Esophagus (tissue), 2 donors: Measurements from ENCODE around the gene HACE1. TPM values are rescaled to one million over a fixed set of nuclear protein-coding genes. Genes with fewer than 3 reads are reported as not detected.
"Not testable (repeated sequence)": the region's sequence is repeated elsewhere in the genome, so short reads cannot be mapped to it uniquely, and the experiment has no call there.

Experiments used
- H3K27ac ChIP-seq, 2 donors: one replicate each; pipeline ENCODE4 v1.5.1; 2013; ENCODE audit warnings: low read depth in 2 of 2, mild to moderate bottlenecking in 2 of 2, inconsistent platforms in 1 of 2, low read length in 1 of 2, moderate library complexity in 1 of 2
- H3K27me3 ChIP-seq, 2 donors: one replicate each; pipeline ENCODE4 v1.6.1; 2013; ENCODE audit warnings: low read length in 2 of 2, control low read depth in 1 of 2, mild to moderate bottlenecking in 1 of 2; ENCODE audit not compliant: insufficient read depth in 2 of 2, control insufficient read depth in 1 of 2
- H3K36me3 ChIP-seq, 2 donors: one replicate each; pipeline ENCODE4 v1.6.1; 2013; ENCODE audit warnings: low read length in 1 of 2; ENCODE audit not compliant: control insufficient read depth in 2 of 2, insufficient read depth in 2 of 2
- H3K4me1 ChIP-seq, 2 donors: one replicate each; pipeline ENCODE4 v1.6.1; 2013; ENCODE audit warnings: low read length in 1 of 2; ENCODE audit not compliant: control insufficient read depth in 2 of 2, insufficient read depth in 2 of 2
- H3K4me3 ChIP-seq, 2 donors: one replicate each; pipeline ENCODE4 v1.5.1; 2013; ENCODE audit warnings: low read length in 2 of 2, mild to moderate bottlenecking in 2 of 2, low read depth in 1 of 2, moderate library complexity in 1 of 2
- H3K9me3 ChIP-seq, 2 donors: one replicate each; pipeline ENCODE4 v1.6.1; 2013; ENCODE audit warnings: mild to moderate bottlenecking in 2 of 2, low read depth in 1 of 2, low read length in 1 of 2, moderate library complexity in 1 of 2; ENCODE audit not compliant: control insufficient read depth in 2 of 2, insufficient read depth in 1 of 2
- WGBS, 2 donors: extraction: QIAGEN DNeasy Blood & Tissue Kit; methylation state at CpG; one replicate each; pipeline ENCODE4 v1.1.7; 2013; 5-methylcytosine and 5-hydroxymethylcytosine counted together
- polyA plus RNA-seq, 2 donors: library from polyadenylated mRNA; stranded (reverse); fragments of 200-250 nt; gene quantifications; one replicate each; pipeline ENCODE4 v1.2.3, GENCODE V29; 2013
- donor health status: healthy with polysubstance abuse.
- donor health status: Bipolar disorder and iron deficiency.

HACE1 gene, protein sequence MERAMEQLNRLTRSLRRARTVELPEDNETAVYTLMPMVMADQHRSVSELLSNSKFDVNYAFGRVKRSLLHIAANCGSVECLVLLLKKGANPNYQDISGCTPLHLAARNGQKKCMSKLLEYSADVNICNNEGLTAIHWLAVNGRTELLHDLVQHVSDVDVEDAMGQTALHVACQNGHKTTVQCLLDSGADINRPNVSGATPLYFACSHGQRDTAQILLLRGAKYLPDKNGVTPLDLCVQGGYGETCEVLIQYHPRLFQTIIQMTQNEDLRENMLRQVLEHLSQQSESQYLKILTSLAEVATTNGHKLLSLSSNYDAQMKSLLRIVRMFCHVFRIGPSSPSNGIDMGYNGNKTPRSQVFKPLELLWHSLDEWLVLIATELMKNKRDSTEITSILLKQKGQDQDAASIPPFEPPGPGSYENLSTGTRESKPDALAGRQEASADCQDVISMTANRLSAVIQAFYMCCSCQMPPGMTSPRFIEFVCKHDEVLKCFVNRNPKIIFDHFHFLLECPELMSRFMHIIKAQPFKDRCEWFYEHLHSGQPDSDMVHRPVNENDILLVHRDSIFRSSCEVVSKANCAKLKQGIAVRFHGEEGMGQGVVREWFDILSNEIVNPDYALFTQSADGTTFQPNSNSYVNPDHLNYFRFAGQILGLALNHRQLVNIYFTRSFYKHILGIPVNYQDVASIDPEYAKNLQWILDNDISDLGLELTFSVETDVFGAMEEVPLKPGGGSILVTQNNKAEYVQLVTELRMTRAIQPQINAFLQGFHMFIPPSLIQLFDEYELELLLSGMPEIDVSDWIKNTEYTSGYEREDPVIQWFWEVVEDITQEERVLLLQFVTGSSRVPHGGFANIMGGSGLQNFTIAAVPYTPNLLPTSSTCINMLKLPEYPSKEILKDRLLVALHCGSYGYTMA
- polyA plus RNA-seq: 1 to 10 TPM; 6.4 to 8.6 TPM

DNA sequence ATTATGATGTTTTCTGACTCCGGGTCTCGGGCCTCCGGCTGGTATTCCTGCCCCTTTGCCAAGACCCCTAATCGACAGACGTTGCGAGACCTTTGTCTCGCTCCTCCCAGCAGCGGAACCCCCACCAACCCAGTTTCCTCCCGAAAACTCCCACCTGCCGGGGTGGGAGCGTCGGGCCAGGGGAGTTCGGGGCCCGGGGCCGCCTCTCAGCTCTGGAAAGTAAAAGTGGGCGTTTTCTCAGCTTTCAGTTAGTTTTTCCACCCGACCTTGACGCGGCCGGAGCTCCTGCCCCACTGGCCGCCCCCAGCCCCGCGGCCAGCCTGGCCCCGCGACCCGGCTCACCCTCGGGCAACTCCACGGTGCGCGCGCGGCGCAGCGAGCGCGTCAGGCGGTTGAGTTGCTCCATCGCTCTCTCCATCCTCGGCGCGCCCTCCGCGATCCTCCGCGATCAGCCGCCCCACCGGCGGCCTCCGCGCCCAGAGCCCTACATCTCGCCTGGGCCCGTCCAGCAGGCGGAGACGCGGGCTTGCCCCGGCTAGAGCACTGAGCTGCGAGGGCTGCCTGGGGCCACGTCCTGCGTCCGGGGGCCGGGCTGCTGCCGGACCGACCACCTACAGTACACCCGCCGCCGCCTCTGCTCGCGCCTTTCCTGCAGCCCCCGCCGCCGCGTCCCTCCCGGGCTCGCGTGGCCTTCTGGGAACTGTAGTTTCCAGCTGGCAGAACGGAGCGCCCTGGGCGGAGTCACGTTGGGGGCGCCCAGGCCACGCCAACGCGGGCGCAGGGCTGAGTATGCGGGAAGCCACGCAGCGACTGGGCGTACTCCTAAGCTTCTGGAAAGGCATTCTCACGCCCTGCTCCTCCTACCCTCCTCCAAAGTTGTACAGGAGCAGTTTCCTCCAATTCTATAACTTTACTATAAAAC is at the start of gene HACE1:
Gene HACE1 (minus strand): TSS at position 695 of the 922 bp plus-strand sequence. CDS start 277 bp downstream, at position 418.
- H3K27ac ChIP-seq: peak within 1 kb of the TSS; percentile 67 to 92
- H3K36me3 ChIP-seq: no peaks in the 10 kb centered on the region
- peak within 1 kb of the TSS; percentile 87 to 100 for H3K4me3 ChIP-seq
- no peaks in the 10 kb centered on the region for H3K9me3 ChIP-seq
- WGBS, 2 donors: 0 to 1% methylated on average over 89 of the region's 89 CpGs
- peaks cover 0 to 3% of the 10 kb centered on the region in 2 donors for H3K4me1 ChIP-seq
- no peaks in the 10 kb centered on the region for H3K27me3 ChIP-seq

DNA sequence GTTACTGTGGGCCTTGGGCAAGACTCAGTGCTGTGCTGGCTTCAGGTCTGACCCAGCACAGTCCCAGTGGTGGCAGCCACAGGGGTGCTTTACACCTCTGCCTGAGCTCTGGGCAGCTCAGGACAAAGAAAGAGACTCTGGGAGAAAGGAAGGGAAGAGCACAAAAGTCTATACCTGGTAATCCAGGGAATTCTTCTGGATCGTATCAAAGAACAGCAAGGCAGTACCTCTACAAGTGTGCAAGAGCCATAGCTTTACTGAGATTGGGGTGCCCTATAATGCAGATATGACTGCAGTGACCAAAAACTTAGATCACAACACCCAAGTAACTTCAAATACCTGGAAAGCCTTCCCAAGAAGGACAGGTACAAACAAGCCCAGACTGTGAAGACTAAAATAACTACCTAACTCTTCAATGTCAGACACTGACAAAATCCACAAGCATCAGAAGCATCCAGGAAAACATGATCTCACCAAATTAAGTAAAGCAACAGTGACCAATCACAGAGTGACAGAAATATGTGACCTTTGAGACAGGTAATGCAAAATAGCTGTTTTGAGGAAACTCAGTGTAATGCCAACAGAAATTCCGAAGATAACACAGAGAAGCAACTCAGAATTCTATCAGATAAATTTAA is 49.3 kb upstream of the HACE1 start:
- no peaks in the 10 kb centered on the region for H3K27me3 ChIP-seq

DNA sequence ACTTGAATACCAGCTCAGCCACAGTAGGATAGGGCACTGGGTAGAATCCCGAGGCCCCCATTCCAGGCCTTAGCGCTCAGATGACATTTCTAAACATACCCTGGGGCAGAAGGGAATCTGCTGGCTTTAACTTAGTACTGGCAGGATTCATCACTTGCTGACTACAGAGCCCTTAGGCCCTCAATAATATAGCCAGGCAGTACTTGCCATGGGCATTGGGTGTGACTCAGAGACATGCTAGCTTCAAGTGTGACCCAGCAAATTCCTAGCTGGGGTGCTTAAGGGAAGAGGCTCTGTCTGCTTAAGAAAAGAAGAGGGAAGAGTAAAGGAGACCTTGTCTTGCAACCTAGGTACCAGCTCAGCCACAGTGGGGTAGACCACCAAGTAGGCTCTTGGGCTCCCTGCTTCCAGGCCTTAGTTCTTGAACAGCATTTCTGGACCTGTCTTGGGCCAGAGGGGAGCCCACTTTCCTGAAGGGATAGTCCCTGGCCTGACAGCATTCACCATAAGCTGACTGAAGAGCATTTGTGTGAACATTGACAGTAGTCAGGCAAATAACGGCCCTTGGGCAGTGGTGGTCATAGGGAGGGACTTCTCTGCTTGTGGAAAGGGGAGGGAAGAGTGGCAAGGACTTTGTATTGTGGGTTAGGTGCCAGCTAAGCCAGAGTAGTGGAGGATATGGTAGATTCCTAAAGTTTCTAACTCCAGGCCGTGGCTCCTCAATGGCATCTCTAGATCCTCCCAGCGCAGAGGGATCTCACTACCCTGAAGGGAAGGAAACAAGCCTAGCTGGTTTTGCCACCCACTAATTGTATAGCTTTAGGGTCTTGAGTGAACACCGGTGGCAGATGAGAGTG is 48.5 kb upstream of the HACE1 start:
- H3K27me3 ChIP-seq: no peaks in the 10 kb centered on the region
- WGBS, 2 donors: 71 to 78% methylated on average over 6 of the region's 6 CpGs
- no peaks in the 10 kb centered on the region for H3K36me3 ChIP-seq
- H3K9me3 ChIP-seq: no peaks in the 10 kb centered on the region
- no peak overlapping the region for H3K4me3 ChIP-seq
- no peak overlapping the region for H3K27ac ChIP-seq
- H3K4me1 ChIP-seq: no peaks in the 10 kb centered on the region

More for the DNA sequence above, 49.3 kb upstream of the HACE1 start:
- WGBS, 2 donors: 73 to 79% methylated on average over 2 of the region's 2 CpGs
- Histone ChIP-seq H3K4me3 (no peak overlapping the region), H3K9me3 (no peaks in the 10 kb centered on the region), H3K4me1 (no peaks in the 10 kb centered on the region), H3K27ac (no peak overlapping the region), H3K36me3 (no peaks in the 10 kb centered on the region)

DNA sequence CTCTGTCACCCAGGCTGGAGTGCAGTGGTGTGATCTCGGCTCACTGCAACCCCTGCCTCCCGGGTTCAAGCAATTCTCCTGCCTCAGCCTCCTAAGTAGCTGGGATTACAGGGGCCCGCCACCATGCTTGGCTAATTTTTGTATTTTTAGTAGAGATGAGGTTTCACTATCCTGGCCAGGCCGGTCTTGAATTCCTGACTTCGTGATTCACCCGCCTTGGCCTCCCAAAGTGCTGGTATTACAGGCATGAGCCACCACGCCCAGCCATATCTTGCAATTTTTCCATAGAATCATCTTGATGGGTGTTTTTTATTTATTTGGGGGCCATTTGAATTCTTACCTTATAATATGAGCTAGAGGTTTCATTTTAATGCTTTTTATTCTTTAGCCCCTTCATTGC is 39.2 kb upstream of the HACE1 start:
- not testable (repeated sequence) for H3K27me3 ChIP-seq, H3K4me3 ChIP-seq, H3K9me3 ChIP-seq, H3K4me1 ChIP-seq, H3K36me3 ChIP-seq, H3K27ac ChIP-seq
- 82 to 88% methylated on average over 7 of the region's 7 CpGs for WGBS, 2 donors

DNA sequence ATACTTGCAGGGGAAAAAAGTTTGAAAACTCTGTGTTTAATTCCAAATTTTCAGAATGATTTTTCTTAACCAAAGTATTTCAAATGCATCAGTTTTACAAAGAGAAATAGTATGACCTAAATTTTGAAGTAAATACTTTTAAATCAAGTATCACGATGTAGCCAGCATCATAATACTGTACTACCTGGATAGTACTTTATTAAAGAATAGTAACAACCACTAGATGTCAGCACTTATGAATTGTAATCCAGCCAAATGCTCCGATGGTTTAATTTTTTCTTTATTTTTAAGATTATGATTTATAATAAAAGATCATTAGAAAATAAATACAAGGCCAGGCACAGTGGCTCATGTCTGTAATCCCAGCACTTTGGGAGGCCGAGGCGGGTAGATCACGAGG is 37.2 kb upstream of the HACE1 start:
- H3K4me3 ChIP-seq: no peak overlapping the region
- WGBS, 2 donors: 71% methylated on average over 5 of the region's 5 CpGs
- no peaks in the 10 kb centered on the region for H3K9me3 ChIP-seq
- H3K36me3 ChIP-seq: no peaks in the 10 kb centered on the region
- H3K27me3 ChIP-seq: no peaks in the 10 kb centered on the region
- no peaks in the 10 kb centered on the region for H3K4me1 ChIP-seq
- H3K27ac ChIP-seq: no peak overlapping the region

DNA sequence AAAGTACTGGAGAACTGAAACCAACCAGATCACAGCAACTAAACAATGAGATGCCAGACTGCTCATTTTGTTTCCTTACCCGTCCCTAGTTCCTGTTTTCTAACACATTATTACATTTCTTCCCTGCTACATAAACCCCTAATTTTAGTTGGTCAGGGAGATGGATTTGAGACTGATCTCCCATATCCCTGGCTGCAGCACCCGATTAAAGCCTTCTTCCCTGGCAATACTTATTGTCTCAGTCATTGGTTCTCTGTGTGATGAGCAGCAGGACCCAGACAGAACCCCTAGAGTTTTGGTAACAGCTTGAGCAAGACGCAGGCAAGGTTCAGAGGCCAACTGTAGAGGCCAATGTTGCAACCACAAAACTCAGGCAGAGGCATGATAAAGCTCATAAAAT is 28.3 kb upstream of the HACE1 start:
- no peaks in the 10 kb centered on the region for H3K4me1 ChIP-seq
- no peak overlapping the region for H3K4me3 ChIP-seq
- H3K27me3 ChIP-seq: no peaks in the 10 kb centered on the region
- 71 to 73% methylated on average over 3 of the region's 3 CpGs for WGBS, 2 donors
- no peaks in the 10 kb centered on the region for H3K36me3 ChIP-seq
- no peak overlapping the region for H3K27ac ChIP-seq
- no peaks in the 10 kb centered on the region for H3K9me3 ChIP-seq

DNA sequence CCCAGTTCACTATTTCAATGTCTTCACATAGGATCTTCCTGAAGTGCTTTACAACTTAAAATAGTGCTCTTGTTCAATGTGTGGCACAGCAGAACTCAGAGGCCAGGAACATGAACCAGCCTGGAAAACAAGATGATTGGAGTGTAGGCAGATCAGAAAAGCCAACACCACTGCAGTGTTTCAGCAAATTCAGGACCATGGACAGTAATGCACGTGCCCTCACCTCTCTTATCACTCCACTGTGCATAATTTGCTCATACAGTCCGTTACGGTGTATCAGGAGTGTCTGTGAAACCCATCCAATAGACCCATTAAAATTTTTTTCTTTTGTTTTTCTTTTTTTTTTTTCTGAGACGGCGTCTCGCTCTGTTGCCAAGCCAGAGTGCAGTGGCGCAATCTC is 27.6 kb upstream of the HACE1 start:
- Histone ChIP-seq H3K27me3 (no peaks in the 10 kb centered on the region), H3K27ac (no peak overlapping the region), H3K4me3 (no peak overlapping the region), H3K4me1 (no peaks in the 10 kb centered on the region), H3K9me3 (no peaks in the 10 kb centered on the region), H3K36me3 (no peaks in the 10 kb centered on the region)
- WGBS, 2 donors: 59 to 65% methylated on average over 7 of the region's 7 CpGs

DNA sequence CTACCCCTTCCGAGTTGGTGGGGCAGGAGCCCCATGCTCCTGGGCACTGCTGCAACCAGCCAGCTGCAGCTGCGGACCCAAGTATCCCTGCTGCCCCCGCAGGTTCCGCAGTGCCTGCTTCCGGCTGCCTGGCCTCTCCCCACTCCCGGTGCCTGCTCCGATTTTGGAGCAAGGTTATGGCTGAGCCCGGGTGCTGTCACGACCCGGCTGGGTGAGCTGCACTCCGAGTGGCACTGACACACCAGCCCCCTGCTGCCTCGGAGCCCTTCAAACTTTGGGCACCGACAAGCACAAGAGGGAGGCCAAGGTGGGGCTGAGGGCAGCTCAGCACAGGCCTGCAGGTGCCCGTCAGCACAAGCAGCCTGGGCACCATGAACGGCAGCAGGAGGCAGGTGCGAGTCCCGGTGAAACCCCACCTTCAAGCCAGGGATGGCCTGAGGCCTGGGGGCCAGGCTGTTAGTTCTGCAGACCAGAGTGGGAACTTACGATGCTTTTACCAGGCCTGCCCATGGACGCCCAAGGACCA is 25.9 kb upstream of the HACE1 start:
- no peaks in the 10 kb centered on the region for H3K9me3 ChIP-seq
- WGBS, 2 donors: 66 to 67% methylated on average over 19 of the region's 19 CpGs
- no peaks in the 10 kb centered on the region for H3K4me1 ChIP-seq
- no peaks in the 10 kb centered on the region for H3K27me3 ChIP-seq
- no peak overlapping the region for H3K27ac ChIP-seq
- H3K4me3 ChIP-seq: no peak overlapping the region
- no peaks in the 10 kb centered on the region for H3K36me3 ChIP-seq
